Measurements from ENCODE around the gene PGM2L1. TPM values are rescaled to one million over a fixed set of nuclear protein-coding genes. Genes with fewer than 3 reads are reported as not detected.

Gene PGM2L1
- total and polyA plus RNA-seq, 2 donors (not counting 1 experiment from before 2014, with no cell fraction given) = 1.6 to 8.4 TPM

GRCh38 chr11:74320538-74320937, 77.7 kb downstream of the PGM2L1 start:
- Histone ChIP-seq H3K36me3 (replicated peaks in 1 of 2; ENCODE audit: control extremely low read depth in 1 of 2, control insufficient read depth in 1 of 2, extremely low read depth in 1 of 2, insufficient read depth in 2 of 2, low read length in 1 of 2) (no peaks in the 10 kb centered on the region), H3K4me1 (ENCODE audit: control insufficient read depth in 2 of 2, insufficient read depth in 2 of 2, low read length in 2 of 2) (peaks cover 0 to 4% of the 10 kb centered on the region in 2 donors), H3K27ac (ENCODE audit: low read length in 2 of 2) (no peak overlapping the region), H3K4me3 (ENCODE audit: control extremely low read depth in 1 of 5, extremely low read depth in 1 of 5, insufficient read depth in 1 of 5, low read depth in 2 of 5, low read length in 4 of 5) (no peak overlapping the region), H3K9me3 (ENCODE audit: control extremely low read depth in 1 of 3, control insufficient read depth in 2 of 3, insufficient read depth in 1 of 3, low read length in 2 of 3) (peaks cover 1 to 11% (median 8%) of the 10 kb centered on the region in 3 donors), H4K20me1 (ENCODE audit: control insufficient read depth, insufficient read depth, low read length, poor library complexity, severe bottlenecking) (no peaks in the 10 kb centered on the region), H2AFZ (ENCODE audit: insufficient read depth, low read depth, low read length, poor library complexity, severe bottlenecking) (no peak overlapping the region), H3K79me2 (ENCODE audit: control insufficient read depth, insufficient read depth, low read length) (no peaks in the 10 kb centered on the region), H3K9ac (ENCODE audit: low read length) (no peak overlapping the region), H3K4me2 (replicated peaks; ENCODE audit: low read depth, low read length, poor library complexity, severe bottlenecking) (no peak overlapping the region), H3K27me3 (replicated peaks in 1 of 4; ENCODE audit: control extremely low read depth in 1 of 4, control insufficient read depth in 3 of 4, insufficient read depth in 4 of 4, low read length in 3 of 4) (peaks cover 0 to 8% (median 0%) of the 10 kb centered on the region in 4 experiments)
- no peak for TF ChIP-seq EZH2 (IDR thresholded peaks at IDR 0.05; ENCODE audit: borderline replicate concordance, insufficient read depth, low read depth, low read length, poor library complexity, severe bottlenecking)
- H3K4me3 Mint-ChIP-seq = no peak overlapping the region
- no peak overlapping the region for H3K27ac Mint-ChIP-seq
- POLR2A ChIA-PET = no interaction called here
- peaks cover 21% of the 10 kb centered on the region for H3K27me3 Mint-ChIP-seq
- CTCF ChIA-PET = no interaction called here
- no peak for DNase-seq
- intact Hi-C loops (cut with micrococcal nuclease) = no loop called here
- H3K9me3 Mint-ChIP-seq (ENCODE audit: insufficient read depth) = peaks cover 14% of the 10 kb centered on the region
- ATAC-seq (ENCODE audit: low read depth) = no peak
- H3K4me1 Mint-ChIP-seq = peaks cover 5% of the 10 kb centered on the region
- WGBS (ENCODE audit: insufficient coverage) = no CpG with 5 or more reads among the region's 2 CpGs

DNA sequence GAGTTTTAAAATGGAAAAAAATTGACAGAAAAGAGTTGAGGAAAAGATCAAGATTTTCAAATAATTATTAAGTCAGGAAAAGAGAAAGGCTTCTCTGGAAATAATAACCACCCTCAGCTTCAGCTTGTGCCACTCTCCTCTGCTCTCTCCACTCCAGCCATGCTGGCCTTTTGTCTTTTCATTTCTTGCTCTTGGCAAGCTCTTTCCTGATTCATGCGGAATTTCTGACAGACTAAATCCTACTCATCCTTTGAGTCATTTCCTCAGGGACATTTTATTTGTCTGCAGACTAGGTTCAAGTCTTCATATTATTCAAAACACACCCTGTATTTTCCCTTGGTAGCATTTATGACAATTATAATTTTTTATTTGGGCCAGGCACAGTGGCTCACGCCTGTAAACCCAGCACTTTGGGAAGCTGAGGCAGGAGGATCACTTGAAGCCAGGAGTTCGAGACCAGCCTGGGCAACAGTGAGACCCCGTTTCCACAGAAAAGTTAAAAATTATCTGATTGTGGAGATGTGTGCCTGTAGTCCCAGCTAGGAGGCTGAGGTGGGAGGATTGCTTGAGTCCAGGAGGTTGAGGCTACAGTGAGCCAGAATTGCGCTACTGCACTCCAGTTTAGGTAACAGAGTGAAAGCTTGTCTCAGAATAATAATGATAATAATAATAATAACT, 79.0 kb downstream of the PGM2L1 start:
- DNase-seq = no peak
- peaks cover 0 to 4% of the 10 kb centered on the region in 2 donors for H3K4me1 ChIP-seq (ENCODE audit: control insufficient read depth in 2 of 2, insufficient read depth in 2 of 2, low read length in 2 of 2)
- ATAC-seq (ENCODE audit: low read depth) = no peak
- no peak overlapping the region for H3K4me3 ChIP-seq (ENCODE audit: control extremely low read depth in 1 of 5, extremely low read depth in 1 of 5, insufficient read depth in 1 of 5, low read depth in 2 of 5, low read length in 4 of 5)
- no peak overlapping the region for H3K9ac ChIP-seq (ENCODE audit: low read length)
- H3K27me3 ChIP-seq (replicated peaks in 1 of 4; ENCODE audit: control extremely low read depth in 1 of 4, control insufficient read depth in 3 of 4, insufficient read depth in 4 of 4, low read length in 3 of 4) = peaks cover 0 to 6% (median 0%) of the 10 kb centered on the region in 4 experiments
- TF ChIP-seq, protein P1, sequence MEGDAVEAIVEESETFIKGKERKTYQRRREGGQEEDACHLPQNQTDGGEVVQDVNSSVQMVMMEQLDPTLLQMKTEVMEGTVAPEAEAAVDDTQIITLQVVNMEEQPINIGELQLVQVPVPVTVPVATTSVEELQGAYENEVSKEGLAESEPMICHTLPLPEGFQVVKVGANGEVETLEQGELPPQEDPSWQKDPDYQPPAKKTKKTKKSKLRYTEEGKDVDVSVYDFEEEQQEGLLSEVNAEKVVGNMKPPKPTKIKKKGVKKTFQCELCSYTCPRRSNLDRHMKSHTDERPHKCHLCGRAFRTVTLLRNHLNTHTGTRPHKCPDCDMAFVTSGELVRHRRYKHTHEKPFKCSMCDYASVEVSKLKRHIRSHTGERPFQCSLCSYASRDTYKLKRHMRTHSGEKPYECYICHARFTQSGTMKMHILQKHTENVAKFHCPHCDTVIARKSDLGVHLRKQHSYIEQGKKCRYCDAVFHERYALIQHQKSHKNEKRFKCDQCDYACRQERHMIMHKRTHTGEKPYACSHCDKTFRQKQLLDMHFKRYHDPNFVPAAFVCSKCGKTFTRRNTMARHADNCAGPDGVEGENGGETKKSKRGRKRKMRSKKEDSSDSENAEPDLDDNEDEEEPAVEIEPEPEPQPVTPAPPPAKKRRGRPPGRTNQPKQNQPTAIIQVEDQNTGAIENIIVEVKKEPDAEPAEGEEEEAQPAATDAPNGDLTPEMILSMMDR (IDR thresholded peaks at IDR 0.05) = no peak
- no peak for TF ChIP-seq EZH2 (IDR thresholded peaks at IDR 0.05; ENCODE audit: borderline replicate concordance, insufficient read depth, low read depth, low read length, poor library complexity, severe bottlenecking)
- H3K9me3 Mint-ChIP-seq (ENCODE audit: insufficient read depth) = peaks cover 14% of the 10 kb centered on the region
- CTCF ChIA-PET = no interaction called here
- no peak overlapping the region for H3K4me2 ChIP-seq (replicated peaks; ENCODE audit: low read depth, low read length, poor library complexity, severe bottlenecking)
- H3K27me3 Mint-ChIP-seq = peaks cover 18% of the 10 kb centered on the region
- no peaks in the 10 kb centered on the region for H4K20me1 ChIP-seq (ENCODE audit: control insufficient read depth, insufficient read depth, low read length, poor library complexity, severe bottlenecking)
- POLR2A ChIA-PET = no interaction called here
- H3K27ac Mint-ChIP-seq = no peak overlapping the region
- H3K4me1 Mint-ChIP-seq = peaks cover 5% of the 10 kb centered on the region
- intact Hi-C loops (cut with micrococcal nuclease) = no loop called here
- no peak overlapping the region for H3K27ac ChIP-seq (ENCODE audit: low read length in 2 of 2)
- H2AFZ ChIP-seq (ENCODE audit: insufficient read depth, low read depth, low read length, poor library complexity, severe bottlenecking) = no peak overlapping the region
- no peak overlapping the region for H3K4me3 Mint-ChIP-seq
- 97% methylated on average over 3 of the region's 5 CpGs for WGBS (ENCODE audit: insufficient coverage)
- H3K36me3 ChIP-seq (replicated peaks in 1 of 2; ENCODE audit: control extremely low read depth in 1 of 2, control insufficient read depth in 1 of 2, extremely low read depth in 1 of 2, insufficient read depth in 2 of 2, low read length in 1 of 2) = no peaks in the 10 kb centered on the region
- H3K9me3 ChIP-seq (ENCODE audit: control extremely low read depth in 1 of 3, control insufficient read depth in 2 of 3, insufficient read depth in 1 of 3, low read length in 2 of 3) = peaks cover 1 to 11% (median 8%) of the 10 kb centered on the region in 3 donors
- no peaks in the 10 kb centered on the region for H3K79me2 ChIP-seq (ENCODE audit: control insufficient read depth, insufficient read depth, low read length)

All from B cell (primary cell).